Measurements from ENCODE around the gene KDM3B. TPM values are rescaled to one million over a fixed set of nuclear protein-coding genes. Genes with fewer than 3 reads are reported as not detected.
A peak's percentile ranks its signal among the peaks of the same experiment; 100 is the strongest.

Gene KDM3B
- total and polyA plus RNA-seq, 2 of the 8 experiments (the other 6 are each of a cell fraction or from before 2014, with no cell fraction given): 27.1 to 78.1 TPM

DNA sequence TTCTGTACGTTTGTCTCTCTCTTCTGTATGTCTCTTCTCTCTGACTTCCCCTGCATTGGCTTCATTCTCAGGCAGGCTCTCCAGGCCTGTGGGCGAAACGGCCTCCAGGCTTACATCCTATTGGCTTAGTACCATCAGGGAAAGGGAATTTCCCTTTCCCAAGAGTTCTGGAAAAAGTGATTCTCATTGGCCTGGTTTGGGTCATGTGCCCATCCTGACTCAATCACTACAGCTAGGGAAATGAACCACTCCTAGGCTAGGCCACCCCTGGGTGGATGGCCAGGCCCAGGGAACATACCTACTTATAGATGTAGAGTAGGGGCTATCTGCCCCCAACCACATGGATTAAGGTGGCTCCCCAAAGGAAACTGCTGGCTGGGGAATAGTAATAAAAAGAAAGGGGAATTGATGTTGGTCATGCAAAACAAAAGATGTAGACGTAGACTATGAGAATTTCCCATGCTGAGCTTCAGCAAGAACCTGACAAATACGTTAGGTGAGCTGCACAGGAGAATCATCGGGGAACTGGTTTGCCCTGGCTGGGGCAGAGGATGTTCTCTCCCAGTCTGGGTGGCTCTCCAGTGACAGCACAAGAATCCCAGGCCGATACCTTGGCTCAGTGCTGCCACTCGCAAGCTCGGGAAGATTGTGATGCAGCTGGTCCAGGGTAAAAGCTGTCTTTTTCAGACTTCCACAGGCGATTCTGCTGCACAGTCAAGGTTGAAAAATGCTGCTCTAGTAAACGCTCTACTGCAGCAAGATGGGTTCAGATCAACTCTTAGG lies 109.0 kb downstream of the KDM3B start:
- H4K5ac ChIP-seq (ENCODE audit: insufficient read length, low read depth, low read length): no peak overlapping the region
- H3K36me3 ChIP-seq (ENCODE audit: control insufficient read depth in 2 of 4, insufficient read depth in 4 of 4, low read length in 3 of 4): peaks cover 0 to under 1% (median 0%) of the 10 kb centered on the region in 4 experiments; a peak in 1 of 8 replicates
- H3K56ac ChIP-seq (replicated peaks; ENCODE audit: insufficient read length, low read depth, low read length): no peak overlapping the region
- 84% methylated on average over 11 of the region's 11 CpGs; no CpG with 5 or more reads in 1 of the 2 experiments for WGBS, 2 experiments (ENCODE audit: extremely low coverage in 1 of 2, insufficient coverage in 1 of 2, insufficient read length in 1 of 2, insufficient replicate concordance in 2 of 2, low coverage in 1 of 2, low lambda C conversion rate in 2 of 2, missing lambda C conversion rate in 1 of 2)
- H2BK5ac ChIP-seq (ENCODE audit: low read depth, low read length): no peak overlapping the region
- peak; percentile 7 for FAIRE-seq
- no peak overlapping the region for H3K18ac ChIP-seq (ENCODE audit: extremely low read depth, low read length)
- ChIA-PET CTCF (ENCODE audit: partially characterized antibody) (interaction anchor here (0.5 to 24.9 kb wide), 5 partner anchors 11 to 88 kb away, joined by 3 to 532 read pairs (median 5); partner anchors contain the start of gene REEP2), POLR2A (ENCODE audit: partially characterized antibody) (interaction anchor here (0.9 to 15.1 kb wide), 8 partner anchors 14 to 248 kb away, joined by 3 to 294 read pairs (median 15); partner anchors contain the start of genes CDC23, ETF1 and KDM3B)
- no peak overlapping the region for H2BK15ac ChIP-seq (ENCODE audit: low read length)
- H3K4me3 ChIP-seq (ENCODE audit: extremely low read depth in 1 of 4, insufficient read depth in 2 of 4, low read depth in 3 of 4, low read length in 4 of 4): no peak overlapping the region
- H3K27me3 ChIP-seq (replicated peaks in 1 of 4; ENCODE audit: control insufficient read depth in 3 of 4, extremely low read depth in 1 of 4, insufficient read depth in 3 of 4, low read length in 3 of 4): peaks cover 0 to 11% (median 10%) of the 10 kb centered on the region in 4 experiments; a peak in 5 of 7 replicates
- peaks cover 5 to 8% of the 10 kb centered on the region in 2 experiments for H4K20me1 ChIP-seq (replicated peaks in 1 of 2; ENCODE audit: control insufficient read depth in 1 of 2, insufficient read depth in 2 of 2, low read length in 2 of 2)
- H3K79me2 ChIP-seq (ENCODE audit: control insufficient read depth in 1 of 2, insufficient read depth in 2 of 2, low read length in 2 of 2): peaks cover 0 to 4% of the 10 kb centered on the region in 2 experiments; a peak in 1 of 4 replicates
- peaks cover 19% of the 10 kb centered on the region for H3K23me2 ChIP-seq (ENCODE audit: low read depth, low read length)
- H2AFZ ChIP-seq (ENCODE audit: low read length): no peak overlapping the region
- H3K79me1 ChIP-seq (ENCODE audit: low read depth, low read length): no peaks in the 10 kb centered on the region
- no peak overlapping the region for H4K8ac ChIP-seq (ENCODE audit: extremely low read depth, insufficient read depth, low read length)
- peaks cover 0 to 8% (median 1%) of the 10 kb centered on the region in 4 experiments; a peak in 5 of 7 replicates for H3K4me1 ChIP-seq (replicated peaks in 1 of 4; ENCODE audit: control insufficient read depth in 3 of 4, insufficient read depth in 4 of 4, low read length in 3 of 4)
- no peaks in the 10 kb centered on the region for H3K9me3 ChIP-seq (ENCODE audit: insufficient read depth in 2 of 2, low read depth in 1 of 2, low read length in 1 of 2)
- peak overlapping the region; percentile 33 for H3K4ac ChIP-seq (replicated peaks; ENCODE audit: insufficient read length, low read depth, low read length)
- H3K27ac ChIP-seq (ENCODE audit: low read depth, low read length): no peak overlapping the region
- H3K23ac ChIP-seq (ENCODE audit: insufficient read length): no peak overlapping the region
- H2BK12ac ChIP-seq (ENCODE audit: low read depth, low read length): no peak overlapping the region
- no peak overlapping the region for H2AK5ac ChIP-seq (ENCODE audit: low read depth, low read length)
- H3K14ac ChIP-seq (ENCODE audit: insufficient read length): no peak overlapping the region
- H2BK20ac ChIP-seq (ENCODE audit: low read length): 0 out of 2 replicates have a peak overlapping the region, but pooled peaks have one; percentile 3
- no peak overlapping the region for H4K91ac ChIP-seq (replicated peaks; ENCODE audit: insufficient read length, low read length)
- DNase-seq (ENCODE audit: low read depth in 1 of 2, low spot score in 2 of 2): no peak
- no peak overlapping the region for H3K4me2 ChIP-seq (ENCODE audit: insufficient read depth in 1 of 2, low read depth in 2 of 2, low read length in 2 of 2)
- H2BK120ac ChIP-seq (replicated peaks; ENCODE audit: low read depth, low read length): no peak overlapping the region
- no peak overlapping the region for H3K9ac ChIP-seq (replicated peaks in 1 of 4; ENCODE audit: extremely low read depth in 1 of 4, low read depth in 3 of 4, low read length in 3 of 4)
- TF ChIP-seq, protein P1, sequence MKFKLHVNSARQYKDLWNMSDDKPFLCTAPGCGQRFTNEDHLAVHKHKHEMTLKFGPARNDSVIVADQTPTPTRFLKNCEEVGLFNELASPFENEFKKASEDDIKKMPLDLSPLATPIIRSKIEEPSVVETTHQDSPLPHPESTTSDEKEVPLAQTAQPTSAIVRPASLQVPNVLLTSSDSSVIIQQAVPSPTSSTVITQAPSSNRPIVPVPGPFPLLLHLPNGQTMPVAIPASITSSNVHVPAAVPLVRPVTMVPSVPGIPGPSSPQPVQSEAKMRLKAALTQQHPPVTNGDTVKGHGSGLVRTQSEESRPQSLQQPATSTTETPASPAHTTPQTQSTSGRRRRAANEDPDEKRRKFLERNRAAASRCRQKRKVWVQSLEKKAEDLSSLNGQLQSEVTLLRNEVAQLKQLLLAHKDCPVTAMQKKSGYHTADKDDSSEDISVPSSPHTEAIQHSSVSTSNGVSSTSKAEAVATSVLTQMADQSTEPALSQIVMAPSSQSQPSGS (IDR thresholded peaks at IDR 0.05; ENCODE audit: low read length): no peak
- TF ChIP-seq BACH1 (IDR thresholded peaks at IDR 0.05; ENCODE audit: low read length) (no peak), ATF3 (IDR thresholded peaks at IDR 0.05; ENCODE audit: insufficient read depth, low read depth, low read length) (peak; percentile 42; the same call in 1 of the 2 replicates), CBX5 (IDR thresholded peaks at IDR 0.05; ENCODE audit: low read depth, low read length) (no peak)

All from H1 (cell line).